HG02610 (cell line): Measurements from ENCODE around the gene LYAR.

Experiments used
- ATAC-seq: cut with Tn5 transposase; IDR thresholded peaks from one replicate; pipeline ENCODE4 v1.9.1; 2021; ENCODE audit warnings: mild to moderate bottlenecking, moderate library complexity; ENCODE audit not compliant: unreplicated experiment

LYAR gene

DNA sequence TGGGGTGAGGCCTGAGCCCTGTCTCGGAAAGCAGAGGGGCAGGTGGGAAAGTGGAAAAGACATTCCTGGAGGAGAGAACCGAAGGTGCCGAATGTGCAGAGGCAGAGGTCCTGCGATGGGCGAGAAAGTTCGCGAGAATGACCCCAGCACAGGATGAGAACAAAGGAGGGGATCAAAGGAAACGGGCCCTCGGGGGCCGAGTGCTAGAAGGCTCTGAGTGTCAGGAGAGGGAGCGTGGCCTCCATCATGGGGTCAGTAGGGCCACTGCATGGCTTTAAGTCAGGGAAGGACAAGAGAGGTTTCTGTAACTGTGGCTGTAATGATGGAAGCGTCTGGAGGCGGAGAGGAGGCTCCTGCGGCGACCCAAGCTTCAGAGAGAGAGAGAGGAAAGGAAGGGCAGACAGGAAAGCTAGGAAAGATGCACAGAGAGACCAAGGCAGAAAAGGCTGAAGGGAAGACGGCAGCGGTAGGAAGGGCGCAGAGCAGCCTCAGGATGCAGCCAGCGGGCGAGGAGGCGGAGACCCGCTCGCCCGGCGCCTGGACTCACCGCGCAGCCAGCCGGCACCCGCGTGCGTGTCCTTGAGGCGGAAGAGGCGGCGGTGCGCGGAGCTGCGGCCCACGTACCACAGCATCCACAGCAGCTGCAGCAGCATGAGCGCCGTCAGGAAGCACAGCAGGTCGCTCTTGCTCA lies 63.9 kb downstream of the LYAR start:
- no peak for ATAC-seq
